HCT116 (cell line): Measurements from ENCODE around the gene ZNF304. TPM values are rescaled to one million over a fixed set of nuclear protein-coding genes. Genes with fewer than 3 reads are reported as not detected.

Experiments
- ATAC-seq: fragments of 200-7000 bp; cut with Tn5 transposase; 2 replicates; pipeline ENCODE4 v1.9.1; 2020; ENCODE audit warnings: mild to moderate bottlenecking, moderate library complexity
- BruUV-seq: library from RNA; stranded (reverse); fragments of 400-500 nt; replicated peaks from 2 replicates; lab custom pipeline; 2021; lab: Mats Ljungman, UMichigan
- CTCF ChIA-PET: fragments of 300-600 bp; sonication (Branson Sonifier 250); formaldehyde crosslinking; loops from one replicate; lab custom pipeline; 2021; ENCODE audit warnings: antibody characterized with exemption; lab: Charles Lee
- POLR2A ChIA-PET: fragments of 300-600, 350-600 bp; sonication (Branson Sonifier 250); formaldehyde crosslinking; loops from one replicate; lab custom pipeline; 2021; ENCODE audit warnings: antibody characterized with exemption; lab: Charles Lee
- RAD21 ChIA-PET, 2 experiments: fragments of 300-600 bp; sonication (Branson Sonifier 250); formaldehyde crosslinking; loops; one replicate each; lab custom pipeline; 2023; ENCODE audit warnings: low total read pairs in 2 of 2; ENCODE audit not compliant: uncharacterized antibody in 2 of 2, unreplicated experiment in 2 of 2, low non-redundant PET in 1 of 2; lab: Charles Lee
- DNase-seq: peaks from one replicate; pipeline ENCODE4 v3.0.0-alpha.2; 2010; ENCODE audit warnings: low read depth, low spot score
- H2AFZ ChIP-seq: fragments of 200-600 bp; shearing (Covaris generic), sonication (generic); 2 replicates; pipeline ENCODE4 v1.6.1; 2017; ENCODE audit warnings: low read depth, mixed run types, mixed read lengths, antibody characterized with exemption, low read length; ENCODE audit not compliant: poor library complexity, severe bottlenecking
- H3K27ac ChIP-seq: 2 replicates; pipeline ENCODE4 v1.5.1; 2012; ENCODE audit warnings: low read depth, low read length
- H3K27me3 ChIP-seq: fragments of 200-600 bp; sonication (generic); 2 replicates; pipeline ENCODE4 v1.6.1; 2016; ENCODE audit warnings: mixed run types, low read length, mixed read lengths; ENCODE audit not compliant: insufficient read depth
- H3K36me3 ChIP-seq, 2 experiments: fragments of 200-500 bp in 1 of 2; fragments of 200-600 bp in 1 of 2; sonication (Bioruptor generic) in 1 of 2; sonication (generic) in 1 of 2; 2 replicates each; pipeline versions ENCODE4 v1.5.1 to v1.6.1; 2014 to 2016; ENCODE audit warnings: low read length in 2 of 2, inconsistent platforms in 1 of 2, mixed read lengths in 1 of 2, mixed run types in 1 of 2; ENCODE audit not compliant: insufficient read depth in 2 of 2, control insufficient read depth in 1 of 2
- H3K4me1 ChIP-seq, 2 experiments: fragments of 200-600 bp in 1 of 2; sonication (generic) in 1 of 2; 2 replicates each; pipeline versions ENCODE4 v1.5.1 to v1.6.1; 2012 to 2017; ENCODE audit warnings: low read length in 2 of 2, inconsistent platforms in 1 of 2, mild to moderate bottlenecking in 1 of 2, mixed read lengths in 1 of 2, mixed run types in 1 of 2, moderate library complexity in 1 of 2; ENCODE audit not compliant: insufficient read depth in 2 of 2, control insufficient read depth in 1 of 2
- H3K4me2 ChIP-seq: fragments of 200-600 bp; sonication (generic); 2 replicates; pipeline ENCODE4 v1.6.1; 2017; ENCODE audit warnings: mixed run types, low read length, mixed read lengths
- H3K4me3 ChIP-seq, 2 experiments: fragments of 200-600 bp in 1 of 2; sonication (generic) in 1 of 2; replicated peaks in 1 of 2; 2 replicates each; pipeline ENCODE4 v1.5.1; 2011 to 2016; ENCODE audit warnings: low read length in 2 of 2, control low read depth in 1 of 2, low read depth in 1 of 2, mild to moderate bottlenecking in 1 of 2, mixed read lengths in 1 of 2, mixed run types in 1 of 2
- H3K79me2 ChIP-seq: fragments of 200-600 bp; sonication (generic); 2 replicates; pipeline ENCODE4 v1.6.1; 2017; ENCODE audit warnings: mild to moderate bottlenecking, mixed run types, low read length, moderate library complexity, mixed read lengths; ENCODE audit not compliant: insufficient read depth
- H3K9ac ChIP-seq: fragments of 200-600 bp; sonication (generic); 2 replicates; pipeline ENCODE4 v1.6.1; 2016; ENCODE audit warnings: low read length, mixed read lengths
- H3K9me2 ChIP-seq: fragments of 200-600 bp; sonication (generic), shearing (Covaris generic); 2 replicates; pipeline ENCODE4 v1.6.1; 2017; ENCODE audit warnings: mixed run types, mild to moderate bottlenecking, moderate library complexity; ENCODE audit not compliant: insufficient read depth
- H3K9me3 ChIP-seq, 2 experiments: fragments of 200-500 bp in 1 of 2; fragments of 200-600 bp in 1 of 2; sonication (Bioruptor generic) in 1 of 2; sonication (generic) in 1 of 2; 2 replicates each; pipeline ENCODE4 v1.6.1; 2014 to 2017; ENCODE audit warnings: low read length in 2 of 2, mixed read lengths in 2 of 2, inconsistent platforms in 1 of 2, low read depth in 1 of 2, mild to moderate bottlenecking in 1 of 2, mixed run types in 1 of 2, moderate library complexity in 1 of 2; ENCODE audit not compliant: control insufficient read depth in 1 of 2, insufficient read depth in 1 of 2
- H4K20me1 ChIP-seq: fragments of 200-600 bp; sonication (generic), shearing (Covaris generic); 2 replicates; pipeline ENCODE4 v1.6.1; 2017; ENCODE audit warnings: mixed run types, mild to moderate bottlenecking, moderate library complexity; ENCODE audit not compliant: insufficient read depth
- CBX3 ChIP-seq: IDR thresholded peaks from 2 replicates; pipeline ENCODE4 v1.6.1; 2012; ENCODE audit warnings: low read depth
- EGR1 ChIP-seq: IDR thresholded peaks from 2 replicates; pipeline ENCODE4 v1.6.1; 2012; ENCODE audit warnings: low read depth
- ELF1 ChIP-seq: IDR thresholded peaks from 2 replicates; pipeline ENCODE4 v1.6.1; 2012; ENCODE audit warnings: low read depth, borderline replicate concordance
- EZH2 ChIP-seq: fragments of 200-600 bp; sonication (generic); IDR thresholded peaks from 2 replicates; pipeline ENCODE4 v1.6.1; 2017; ENCODE audit warnings: antibody characterized with exemption, mixed run types
- EZH2phosphoT487 ChIP-seq: fragments of 200-600 bp; IDR thresholded peaks from 2 replicates; pipeline ENCODE4 v1.6.1; 2018; ENCODE audit warnings: antibody characterized with exemption, borderline replicate concordance
- JUND ChIP-seq: IDR thresholded peaks from 2 replicates; pipeline ENCODE4 v1.6.1; 2012
- POLR2A ChIP-seq: IDR thresholded peaks from 2 replicates; pipeline ENCODE4 v1.7.0; 2011; ENCODE audit warnings: borderline replicate concordance; ENCODE audit not compliant: insufficient read depth, insufficient read length; ENCODE audit errors: extremely low read depth
- RAD21 ChIP-seq: IDR thresholded peaks from 2 replicates; pipeline ENCODE4 v1.6.1; 2012; ENCODE audit warnings: low read depth, mild to moderate bottlenecking
- TCF7L2 ChIP-seq: IDR thresholded peaks from 2 replicates; pipeline ENCODE4 v1.7.0; 2011; ENCODE audit warnings: borderline replicate concordance, inconsistent platforms; ENCODE audit not compliant: insufficient read depth, insufficient read length; ENCODE audit errors: extremely low read depth
- YY1 ChIP-seq: IDR thresholded peaks from 2 replicates; pipeline ENCODE4 v1.6.1; 2011; ENCODE audit warnings: low read length, low read depth, moderate library complexity, mild to moderate bottlenecking; ENCODE audit not compliant: insufficient replicate concordance; ENCODE audit errors: extremely low read depth
- ZFX ChIP-seq: fragments of 450-650 bp; IDR thresholded peaks from 2 replicates; pipeline ENCODE4 v1.6.1; 2017
- ZNF274 ChIP-seq: fragments of 200-500 bp; sonication (Bioruptor generic); IDR thresholded peaks from 2 replicates; pipeline ENCODE4 v1.6.1; 2014; ENCODE audit warnings: mild to moderate bottlenecking, low read depth, low read length, inconsistent platforms
- intact Hi-C: fragments of 100-400 bp; cut with micrococcal nuclease; formaldehyde crosslinking; loops from 2 replicates; pipeline ENCODE4 v1.10.0; 2022
- total RNA-seq: library from RNA; stranded (reverse); gene quantifications from one replicate; pipeline ENCODE4 v1.2.1, GENCODE V29; 2021; ENCODE audit not compliant: unreplicated experiment
- TF ChIP-seq, protein P1 (sequence below), 3 experiments: fragments of 200-600 bp in 1 of 3; sonication (generic) in 1 of 3; IDR thresholded peaks in 2 of 3; conservative IDR thresholded peaks in 1 of 3; 2 replicates each; pipeline ENCODE4 v1.5.1; 2012 to 2017; ENCODE audit warnings: low read depth in 2 of 3, low read length in 2 of 3, antibody characterized with exemption in 1 of 3, borderline replicate concordance in 1 of 3, control low read depth in 1 of 3, mild to moderate bottlenecking in 1 of 3, mixed read lengths in 1 of 3, mixed run types in 1 of 3, moderate library complexity in 1 of 3; ENCODE audit not compliant: insufficient read depth in 1 of 3
- TF ChIP-seq, protein P2 (sequence below): IDR thresholded peaks from 2 replicates; pipeline ENCODE4 v1.6.1; 2011; ENCODE audit warnings: mild to moderate bottlenecking, low read length, moderate library complexity; ENCODE audit not compliant: insufficient replicate concordance; ENCODE audit errors: extremely low read depth
- TF ChIP-seq, protein P3 (sequence below): IDR thresholded peaks from 2 replicates; pipeline ENCODE4 v1.6.1; 2012; ENCODE audit warnings: low read depth

The ZNF304 gene
- total RNA-seq, 1 experiment from 2014 or later, result 6.3 TPM

DNA sequence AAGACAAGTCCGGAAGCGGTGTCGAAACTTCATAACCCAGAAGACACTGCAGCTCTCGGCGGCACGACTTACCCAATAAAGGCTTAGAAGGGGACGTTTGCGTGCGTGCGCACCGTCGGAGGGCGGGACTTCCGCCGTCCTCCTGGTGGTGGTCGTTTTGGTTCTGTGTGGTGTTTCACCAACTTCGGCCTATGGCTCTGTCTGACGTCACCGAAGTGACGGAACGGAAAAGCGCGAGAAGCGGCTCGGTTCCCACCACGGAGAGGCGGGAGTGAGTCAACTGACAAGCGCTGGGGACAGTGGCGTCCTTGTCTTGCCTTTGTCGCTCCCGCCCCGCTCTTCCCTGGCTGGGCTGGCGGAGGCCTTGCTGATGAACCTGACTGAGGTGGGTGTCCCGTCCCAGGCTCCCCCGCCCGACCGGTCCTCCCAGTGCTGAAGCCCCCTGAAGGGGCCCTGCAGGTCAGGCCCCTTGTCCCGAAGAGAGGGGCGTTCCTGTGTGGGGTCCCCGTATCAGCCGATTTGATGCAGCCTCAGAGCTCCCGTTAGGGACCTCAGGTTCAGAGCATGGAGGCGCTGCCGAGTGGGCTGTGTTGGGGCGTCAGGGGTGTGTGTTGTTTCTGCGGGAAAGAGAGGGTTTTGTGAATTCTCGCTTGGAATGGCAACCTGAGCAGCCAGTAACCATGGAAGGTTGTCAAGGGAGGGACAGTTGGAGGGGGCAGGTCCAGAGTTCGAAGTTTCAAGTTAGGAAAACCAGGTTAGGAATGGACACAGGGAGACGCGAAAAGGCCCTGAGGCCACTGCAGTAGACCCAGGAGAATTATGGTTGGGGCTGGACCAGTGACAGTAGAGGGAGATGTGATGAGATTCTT is 38.9 kb downstream of the ZNF304 start, which contains the start of gene ZNF548 (continued):
- TF ChIP-seq ZNF274 (no peak), EZH2phosphoT487 (no peak), EGR1 (no peak), TCF7L2 (peak; percentile 42), EZH2 (no peak)

DNA sequence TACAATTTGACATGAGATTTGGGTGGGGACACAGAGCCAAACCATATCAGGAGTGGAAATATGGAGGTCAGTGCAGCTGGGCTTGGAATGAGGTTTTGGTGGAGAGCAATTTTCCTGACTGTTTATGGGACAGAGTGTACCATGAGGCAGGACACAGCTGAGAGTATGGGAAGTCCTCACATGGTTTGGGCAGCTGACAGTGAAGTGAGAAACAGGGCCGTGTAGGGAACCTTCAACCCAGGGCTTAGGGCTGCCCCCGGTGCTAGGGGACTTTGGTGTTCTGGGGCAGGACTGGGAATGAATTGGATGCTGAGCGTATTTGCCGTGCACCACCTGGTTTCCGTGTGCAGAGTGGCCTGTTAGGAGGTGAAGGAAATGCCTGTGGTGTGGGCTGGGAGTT is 44.6 kb downstream of the ZNF304 start:
- intact Hi-C loops, result no loop called here
- no peaks in the 10 kb centered on the region for H3K27me3 ChIP-seq
- peaks cover 15% of the 10 kb centered on the region for H3K79me2 ChIP-seq
- no peaks in the 10 kb centered on the region for H3K9me2 ChIP-seq
- no peak overlapping the region for H3K4me2 ChIP-seq
- DNase-seq, result no peak
- H3K9me3 ChIP-seq, result peaks cover 0 to 7% of the 10 kb centered on the region in 2 experiments; a peak in 1 of 4 replicates
- peaks cover 10 to 27% of the 10 kb centered on the region in 2 experiments for H3K36me3 ChIP-seq
- RAD21 ChIA-PET, result no interaction called here
- POLR2A ChIA-PET, result no interaction called here
- TF ChIP-seq, protein P1, sequence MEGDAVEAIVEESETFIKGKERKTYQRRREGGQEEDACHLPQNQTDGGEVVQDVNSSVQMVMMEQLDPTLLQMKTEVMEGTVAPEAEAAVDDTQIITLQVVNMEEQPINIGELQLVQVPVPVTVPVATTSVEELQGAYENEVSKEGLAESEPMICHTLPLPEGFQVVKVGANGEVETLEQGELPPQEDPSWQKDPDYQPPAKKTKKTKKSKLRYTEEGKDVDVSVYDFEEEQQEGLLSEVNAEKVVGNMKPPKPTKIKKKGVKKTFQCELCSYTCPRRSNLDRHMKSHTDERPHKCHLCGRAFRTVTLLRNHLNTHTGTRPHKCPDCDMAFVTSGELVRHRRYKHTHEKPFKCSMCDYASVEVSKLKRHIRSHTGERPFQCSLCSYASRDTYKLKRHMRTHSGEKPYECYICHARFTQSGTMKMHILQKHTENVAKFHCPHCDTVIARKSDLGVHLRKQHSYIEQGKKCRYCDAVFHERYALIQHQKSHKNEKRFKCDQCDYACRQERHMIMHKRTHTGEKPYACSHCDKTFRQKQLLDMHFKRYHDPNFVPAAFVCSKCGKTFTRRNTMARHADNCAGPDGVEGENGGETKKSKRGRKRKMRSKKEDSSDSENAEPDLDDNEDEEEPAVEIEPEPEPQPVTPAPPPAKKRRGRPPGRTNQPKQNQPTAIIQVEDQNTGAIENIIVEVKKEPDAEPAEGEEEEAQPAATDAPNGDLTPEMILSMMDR (IDR thresholded peaks at IDR 0.05 in 2 of 3, conservative IDR thresholded peaks at IDR 0.05 in 1 of 3; ENCODE audit: borderline replicate concordance in 1 of 3, insufficient read depth in 1 of 3, low read depth in 2 of 3, low read length in 2 of 3), result no peak
- TF ChIP-seq TCF7L2 (no peak), JUND (no peak), POLR2A (no peak), ZNF274 (no peak), EZH2phosphoT487 (no peak), EGR1 (no peak), ZFX (no peak), ELF1 (no peak), RAD21 (no peak), YY1 (no peak), CBX3 (no peak)
- TF ChIP-seq, protein P2, sequence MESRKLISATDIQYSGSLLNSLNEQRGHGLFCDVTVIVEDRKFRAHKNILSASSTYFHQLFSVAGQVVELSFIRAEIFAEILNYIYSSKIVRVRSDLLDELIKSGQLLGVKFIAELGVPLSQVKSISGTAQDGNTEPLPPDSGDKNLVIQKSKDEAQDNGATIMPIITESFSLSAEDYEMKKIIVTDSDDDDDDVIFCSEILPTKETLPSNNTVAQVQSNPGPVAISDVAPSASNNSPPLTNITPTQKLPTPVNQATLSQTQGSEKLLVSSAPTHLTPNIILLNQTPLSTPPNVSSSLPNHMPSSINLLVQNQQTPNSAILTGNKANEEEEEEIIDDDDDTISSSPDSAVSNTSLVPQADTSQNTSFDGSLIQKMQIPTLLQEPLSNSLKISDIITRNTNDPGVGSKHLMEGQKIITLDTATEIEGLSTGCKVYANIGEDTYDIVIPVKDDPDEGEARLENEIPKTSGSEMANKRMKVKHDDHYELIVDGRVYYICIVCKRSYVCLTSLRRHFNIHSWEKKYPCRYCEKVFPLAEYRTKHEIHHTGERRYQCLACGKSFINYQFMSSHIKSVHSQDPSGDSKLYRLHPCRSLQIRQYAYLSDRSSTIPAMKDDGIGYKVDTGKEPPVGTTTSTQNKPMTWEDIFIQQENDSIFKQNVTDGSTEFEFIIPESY, result no peak
- TF ChIP-seq, protein P3, sequence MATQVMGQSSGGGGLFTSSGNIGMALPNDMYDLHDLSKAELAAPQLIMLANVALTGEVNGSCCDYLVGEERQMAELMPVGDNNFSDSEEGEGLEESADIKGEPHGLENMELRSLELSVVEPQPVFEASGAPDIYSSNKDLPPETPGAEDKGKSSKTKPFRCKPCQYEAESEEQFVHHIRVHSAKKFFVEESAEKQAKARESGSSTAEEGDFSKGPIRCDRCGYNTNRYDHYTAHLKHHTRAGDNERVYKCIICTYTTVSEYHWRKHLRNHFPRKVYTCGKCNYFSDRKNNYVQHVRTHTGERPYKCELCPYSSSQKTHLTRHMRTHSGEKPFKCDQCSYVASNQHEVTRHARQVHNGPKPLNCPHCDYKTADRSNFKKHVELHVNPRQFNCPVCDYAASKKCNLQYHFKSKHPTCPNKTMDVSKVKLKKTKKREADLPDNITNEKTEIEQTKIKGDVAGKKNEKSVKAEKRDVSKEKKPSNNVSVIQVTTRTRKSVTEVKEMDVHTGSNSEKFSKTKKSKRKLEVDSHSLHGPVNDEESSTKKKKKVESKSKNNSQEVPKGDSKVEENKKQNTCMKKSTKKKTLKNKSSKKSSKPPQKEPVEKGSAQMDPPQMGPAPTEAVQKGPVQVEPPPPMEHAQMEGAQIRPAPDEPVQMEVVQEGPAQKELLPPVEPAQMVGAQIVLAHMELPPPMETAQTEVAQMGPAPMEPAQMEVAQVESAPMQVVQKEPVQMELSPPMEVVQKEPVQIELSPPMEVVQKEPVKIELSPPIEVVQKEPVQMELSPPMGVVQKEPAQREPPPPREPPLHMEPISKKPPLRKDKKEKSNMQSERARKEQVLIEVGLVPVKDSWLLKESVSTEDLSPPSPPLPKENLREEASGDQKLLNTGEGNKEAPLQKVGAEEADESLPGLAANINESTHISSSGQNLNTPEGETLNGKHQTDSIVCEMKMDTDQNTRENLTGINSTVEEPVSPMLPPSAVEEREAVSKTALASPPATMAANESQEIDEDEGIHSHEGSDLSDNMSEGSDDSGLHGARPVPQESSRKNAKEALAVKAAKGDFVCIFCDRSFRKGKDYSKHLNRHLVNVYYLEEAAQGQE, result no peak
- CTCF ChIA-PET, result no interaction called here
- no peak overlapping the region for H3K27ac ChIP-seq
- no TSS peak for BruUV-seq
- H2AFZ ChIP-seq, result no peak overlapping the region
- H3K4me3 ChIP-seq, result no peak overlapping the region
- H3K4me1 ChIP-seq, result peaks cover under 1 to 3% of the 10 kb centered on the region in 2 experiments; a peak in 2 of 4 replicates
- H4K20me1 ChIP-seq, result no peaks in the 10 kb centered on the region
- no peak for ATAC-seq
- no peak overlapping the region for H3K9ac ChIP-seq
